HepG2 (cell line): ENCODE data around the gene CHAF1A.

Experiments
- CTCF ChIP-seq: sonication (generic); formaldehyde crosslinking; IDR thresholded peaks from 2 replicates; pipeline ENCODE4 v1.5.0; 2020; ENCODE audit warnings: mild to moderate bottlenecking, missing genetic modification reagents, moderate library complexity
- MATR3 ChIP-seq: sonication (generic); formaldehyde crosslinking; IDR thresholded peaks from 2 replicates; pipeline ENCODE4 v1.4.0; 2020; ENCODE audit warnings: missing genetic modification reagents
- PHF8 ChIP-seq: sonication (generic); formaldehyde crosslinking; IDR thresholded peaks from 2 replicates; pipeline ENCODE4 v1.5.0; 2020; ENCODE audit warnings: missing genetic modification reagents
- RARA ChIP-seq: IDR thresholded peaks from 2 replicates; pipeline ENCODE4 v1.6.1; 2016; ENCODE audit warnings: missing genetic modification reagents, missing compliant biosample characterization
- RELA ChIP-seq: sonication (generic); formaldehyde crosslinking; IDR thresholded peaks from 2 replicates; pipeline ENCODE4 v1.4.0; 2020; ENCODE audit warnings: missing genetic modification reagents
- ZBTB40 ChIP-seq, 2 experiments: fragments of 450-650 bp in 1 of 2; sonication (generic) in 1 of 2; formaldehyde crosslinking in 1 of 2; IDR thresholded peaks; 2 replicates each; pipeline versions ENCODE4 v1.6.1 to v1.8.0; 2016 to 2022; ENCODE audit warnings: antibody characterized with exemption in 1 of 2, mild to moderate bottlenecking in 1 of 2, missing genetic modification reagents in 1 of 2
- ZNF670 ChIP-seq: sonication (generic); formaldehyde crosslinking; IDR thresholded peaks from 2 replicates; pipeline ENCODE4 v1.8.0; 2022; ENCODE audit warnings: mild to moderate bottlenecking, missing genetic modification reagents, borderline replicate concordance

GRCh38 chr19:4434391-4434790, 32.0 kb downstream of the CHAF1A start:
- no peak for TF ChIP-seq PHF8 (CRISPR knock-in tag)
- no peak for TF ChIP-seq RELA (CRISPR knock-in tag)
- no peak for TF ChIP-seq ZBTB40 (IDR thresholded peaks at IDR 0.05)
- TF ChIP-seq ZBTB40 (CRISPR knock-in tag; IDR thresholded peaks at IDR 0.05) = no peak
- no peak for TF ChIP-seq CTCF (CRISPR knock-in tag)
- TF ChIP-seq ZNF670 = no peak
- TF ChIP-seq RARA = no peak
- no peak for TF ChIP-seq MATR3 (CRISPR knock-in tag)
